ENCODE data around the gene BRINP1. TPM values are rescaled to one million over a fixed set of nuclear protein-coding genes. Genes with fewer than 3 reads are reported as not detected.

The BRINP1 gene
- total RNA-seq, 1 experiment from 2014 or later, result not detected

DNA sequence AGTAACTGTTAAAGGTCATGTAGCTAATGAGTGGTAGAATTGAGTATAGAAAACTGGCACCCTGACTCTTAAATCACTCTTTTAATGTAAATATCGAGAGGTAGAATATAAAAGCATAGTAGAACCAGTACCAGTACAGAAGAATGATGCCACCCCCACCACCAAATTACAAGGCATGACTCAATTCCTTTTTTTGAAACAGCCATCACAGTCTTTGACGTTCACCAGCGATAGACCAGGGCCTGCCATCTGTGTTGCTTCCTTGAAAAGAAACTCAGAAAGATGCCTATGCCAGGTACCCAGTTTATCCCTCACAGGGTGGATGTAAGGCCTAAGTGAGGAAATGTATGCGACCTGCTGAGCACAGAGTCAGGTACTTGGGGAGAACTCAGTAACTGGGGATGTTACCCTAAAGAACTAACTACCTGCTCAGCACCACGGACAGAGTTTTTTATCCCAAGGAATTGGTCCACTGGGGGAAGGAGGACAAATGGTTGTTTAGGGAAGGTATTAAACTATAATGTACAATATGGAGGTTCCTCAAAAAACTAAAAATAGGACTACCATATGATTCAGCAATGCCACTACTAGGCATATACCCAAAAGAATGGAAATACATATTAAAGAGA is 116.5 kb downstream of the BRINP1 start:
- Histone ChIP-seq H3K9me3 (ENCODE audit: low read depth, low read length, poor library complexity, severe bottlenecking) (no peaks in the 10 kb centered on the region), H3K27me3 (replicated peaks; ENCODE audit: insufficient read depth, low read depth, low read length, poor library complexity) (no peaks in the 10 kb centered on the region), H3K4me1 (ENCODE audit: insufficient read depth, low read length, poor library complexity, severe bottlenecking) (no peaks in the 10 kb centered on the region), H3K36me3 (ENCODE audit: insufficient read depth, low read length, poor library complexity, severe bottlenecking) (no peaks in the 10 kb centered on the region), H3K4me3 (ENCODE audit: low read depth, low read length, poor library complexity, severe bottlenecking) (no peak overlapping the region), H3K27ac (ENCODE audit: low read depth, low read length, poor library complexity, severe bottlenecking) (no peak overlapping the region)
- POLR2A ChIA-PET (ENCODE audit: low non-redundant PET), result no interaction called here
- no peak for DNase-seq (ENCODE audit: low spot score)
- CTCF ChIA-PET, result no interaction called here
- no TSS peak for BruUV-seq (replicated peaks)
- intact Hi-C loops (cut with micrococcal nuclease; ENCODE audit: unreplicated experiment), result no loop called here
- TF ChIP-seq EZH2 (IDR thresholded peaks at IDR 0.05; ENCODE audit: borderline replicate concordance, low read depth, low read length, poor library complexity, severe bottlenecking), result no peak
- TF ChIP-seq, protein P1, sequence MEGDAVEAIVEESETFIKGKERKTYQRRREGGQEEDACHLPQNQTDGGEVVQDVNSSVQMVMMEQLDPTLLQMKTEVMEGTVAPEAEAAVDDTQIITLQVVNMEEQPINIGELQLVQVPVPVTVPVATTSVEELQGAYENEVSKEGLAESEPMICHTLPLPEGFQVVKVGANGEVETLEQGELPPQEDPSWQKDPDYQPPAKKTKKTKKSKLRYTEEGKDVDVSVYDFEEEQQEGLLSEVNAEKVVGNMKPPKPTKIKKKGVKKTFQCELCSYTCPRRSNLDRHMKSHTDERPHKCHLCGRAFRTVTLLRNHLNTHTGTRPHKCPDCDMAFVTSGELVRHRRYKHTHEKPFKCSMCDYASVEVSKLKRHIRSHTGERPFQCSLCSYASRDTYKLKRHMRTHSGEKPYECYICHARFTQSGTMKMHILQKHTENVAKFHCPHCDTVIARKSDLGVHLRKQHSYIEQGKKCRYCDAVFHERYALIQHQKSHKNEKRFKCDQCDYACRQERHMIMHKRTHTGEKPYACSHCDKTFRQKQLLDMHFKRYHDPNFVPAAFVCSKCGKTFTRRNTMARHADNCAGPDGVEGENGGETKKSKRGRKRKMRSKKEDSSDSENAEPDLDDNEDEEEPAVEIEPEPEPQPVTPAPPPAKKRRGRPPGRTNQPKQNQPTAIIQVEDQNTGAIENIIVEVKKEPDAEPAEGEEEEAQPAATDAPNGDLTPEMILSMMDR (conservative IDR thresholded peaks at IDR 0.05; ENCODE audit: low read depth, low read length), result no peak

DNA sequence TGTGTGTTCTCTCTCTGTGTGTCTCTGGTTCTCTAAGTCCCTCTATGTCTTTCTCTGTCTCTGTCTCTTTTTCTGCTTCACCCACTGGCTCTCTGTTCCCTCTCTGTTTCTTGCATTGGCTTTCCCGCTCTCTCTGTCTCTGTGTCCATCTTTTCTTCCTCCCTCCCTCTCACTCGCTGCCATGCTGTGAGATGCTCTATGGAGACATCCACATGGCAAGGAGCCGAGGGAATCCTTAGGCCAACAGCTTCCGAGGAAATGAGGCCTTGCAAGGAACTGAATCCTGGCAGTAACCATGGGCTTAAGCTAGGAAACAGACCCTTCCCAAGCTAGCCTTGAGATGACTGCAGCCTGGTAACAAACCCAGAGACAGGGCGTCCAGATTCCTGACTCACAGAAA is 117.3 kb downstream of the BRINP1 start:
- Histone ChIP-seq H3K36me3 (ENCODE audit: insufficient read depth, low read length, poor library complexity, severe bottlenecking) (no peaks in the 10 kb centered on the region), H3K9me3 (ENCODE audit: low read depth, low read length, poor library complexity, severe bottlenecking) (no peaks in the 10 kb centered on the region), H3K27ac (ENCODE audit: low read depth, low read length, poor library complexity, severe bottlenecking) (no peak overlapping the region), H3K27me3 (replicated peaks; ENCODE audit: insufficient read depth, low read depth, low read length, poor library complexity) (no peaks in the 10 kb centered on the region), H3K4me1 (ENCODE audit: insufficient read depth, low read length, poor library complexity, severe bottlenecking) (no peaks in the 10 kb centered on the region), H3K4me3 (ENCODE audit: low read depth, low read length, poor library complexity, severe bottlenecking) (no peak overlapping the region)
- no peak for DNase-seq (ENCODE audit: low spot score)
- ChIA-PET CTCF (no interaction called here), POLR2A (ENCODE audit: low non-redundant PET) (no interaction called here)
- intact Hi-C loops (cut with micrococcal nuclease; ENCODE audit: unreplicated experiment), result no loop called here
- no TSS peak for BruUV-seq (replicated peaks)
- no peak for TF ChIP-seq EZH2 (IDR thresholded peaks at IDR 0.05; ENCODE audit: borderline replicate concordance, low read depth, low read length, poor library complexity, severe bottlenecking)
- TF ChIP-seq, protein P1 (conservative IDR thresholded peaks at IDR 0.05; ENCODE audit: low read depth, low read length), result no peak

DNA sequence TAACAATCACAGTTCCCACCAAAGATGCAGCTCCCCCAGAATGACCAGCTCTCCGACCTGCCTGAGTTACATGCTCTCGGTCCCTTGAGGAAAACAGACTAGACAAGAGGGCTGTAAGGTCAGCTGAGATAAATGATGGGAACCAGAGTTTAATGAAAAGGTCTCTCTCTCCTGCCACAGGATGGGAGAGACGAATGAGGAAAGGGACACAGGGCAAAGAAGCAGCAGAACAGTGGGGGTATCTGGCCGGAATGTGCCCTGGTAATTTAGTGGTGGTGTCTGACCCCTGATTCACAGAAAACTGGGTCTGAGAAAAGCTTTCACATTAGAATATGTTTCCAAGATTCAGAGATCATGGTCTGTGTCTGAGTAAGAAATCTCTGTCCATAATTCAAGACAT is 118.5 kb downstream of the BRINP1 start:
- ChIA-PET POLR2A (ENCODE audit: low non-redundant PET) (no interaction called here), CTCF (no interaction called here)
- BruUV-seq (replicated peaks), result no TSS peak
- intact Hi-C loops (cut with micrococcal nuclease; ENCODE audit: unreplicated experiment), result no loop called here
- Histone ChIP-seq H3K36me3 (ENCODE audit: insufficient read depth, low read length, poor library complexity, severe bottlenecking) (no peaks in the 10 kb centered on the region), H3K4me3 (ENCODE audit: low read depth, low read length, poor library complexity, severe bottlenecking) (no peak overlapping the region), H3K9me3 (ENCODE audit: low read depth, low read length, poor library complexity, severe bottlenecking) (no peaks in the 10 kb centered on the region), H3K4me1 (ENCODE audit: insufficient read depth, low read length, poor library complexity, severe bottlenecking) (no peaks in the 10 kb centered on the region), H3K27me3 (replicated peaks; ENCODE audit: insufficient read depth, low read depth, low read length, poor library complexity) (no peaks in the 10 kb centered on the region), H3K27ac (ENCODE audit: low read depth, low read length, poor library complexity, severe bottlenecking) (no peak overlapping the region)
- TF ChIP-seq, protein P1 (conservative IDR thresholded peaks at IDR 0.05; ENCODE audit: low read depth, low read length), result no peak
- no peak for TF ChIP-seq EZH2 (IDR thresholded peaks at IDR 0.05; ENCODE audit: borderline replicate concordance, low read depth, low read length, poor library complexity, severe bottlenecking)
- no peak for DNase-seq (ENCODE audit: low spot score)
